Measurements from ENCODE around the gene KCNQ5. TPM values are rescaled to one million over a fixed set of nuclear protein-coding genes. Genes with fewer than 3 reads are reported as not detected.
A peak's percentile ranks its signal among the peaks of the same experiment; 100 is the strongest.

The KCNQ5 gene
- total and polyA plus RNA-seq, 10 of the 15 experiments (the other 5 are each of a cell fraction or from before 2014, with no cell fraction given): 0.60 to 16.2 (median 3.2) TPM

- no peak for TF ChIP-seq ZNF592 (IDR thresholded peaks at IDR 0.05)
- no peak for TF ChIP-seq MYB (IDR thresholded peaks at IDR 0.05; ENCODE audit: borderline replicate concordance, low read depth, low read length)
- TF ChIP-seq RELA (IDR thresholded peaks at IDR 0.05; ENCODE audit: borderline replicate concordance, partially characterized antibody): no peak
- TF ChIP-seq MAX (IDR thresholded peaks at IDR 0.05; ENCODE audit: low read depth, low read length): no peak
- TF ChIP-seq IKZF1 (conservative IDR thresholded peaks at IDR 0.05): peak; percentile 39; the same call in 1 of the 2 replicates
- no peak for TF ChIP-seq PBX3 (IDR thresholded peaks at IDR 0.05; ENCODE audit: insufficient replicate concordance, low read depth, low read length)
- TF ChIP-seq RBBP5 (conservative IDR thresholded peaks at IDR 0.05): no peak
- TF ChIP-seq NFYA (IDR thresholded peaks at IDR 0.05; ENCODE audit: borderline replicate concordance, low read depth, low read length): no peak
- TF ChIP-seq NRF1 (conservative IDR thresholded peaks at IDR 0.05; ENCODE audit: low read depth, low read length): no peak
- TF ChIP-seq TCF7 (IDR thresholded peaks at IDR 0.05; ENCODE audit: borderline replicate concordance): no peak
- TF ChIP-seq MTA3 (IDR thresholded peaks at IDR 0.05; ENCODE audit: borderline replicate concordance, low read length): 0 out of 2 replicates have a peak, but pooled peaks have one; percentile 64
- peak; percentile 58; the same call in 1 of the 3 replicates for TF ChIP-seq POU2F2 (IDR thresholded peaks at IDR 0.05; ENCODE audit: borderline replicate concordance, low read depth, low read length)
- no peak for TF ChIP-seq YY1 (IDR thresholded peaks at IDR 0.05; ENCODE audit: low read depth, low read length)
- no peak; a peak in 1 of 4 replicates for TF ChIP-seq ETV6 (conservative IDR thresholded peaks at IDR 0.05 in 1 of 2, IDR thresholded peaks at IDR 0.05 in 1 of 2; ENCODE audit: borderline replicate concordance in 1 of 2, low read depth in 1 of 2)
- TF ChIP-seq MEF2B (IDR thresholded peaks at IDR 0.05; ENCODE audit: partially characterized antibody, poor library complexity, severe bottlenecking): peak; percentile 53
- TF ChIP-seq NFXL1 (IDR thresholded peaks at IDR 0.05; ENCODE audit: borderline replicate concordance): no peak
- peak; percentile 79 to 91 for TF ChIP-seq BHLHE40 (IDR thresholded peaks at IDR 0.05; ENCODE audit: borderline replicate concordance in 1 of 2, low read depth in 2 of 2, low read length in 1 of 2)
- no peak for TF ChIP-seq NR2C1 (IDR thresholded peaks at IDR 0.05)
- no peak for TF ChIP-seq KLF5 (IDR thresholded peaks at IDR 0.05; ENCODE audit: partially characterized antibody)
- peak; percentile 56; the same call in 1 of the 2 replicates for TF ChIP-seq CREM (IDR thresholded peaks at IDR 0.05; ENCODE audit: low read depth)
- no peak for TF ChIP-seq EZH2 (IDR thresholded peaks at IDR 0.05; ENCODE audit: borderline replicate concordance, control insufficient read depth, low read depth, low read length)
- peak; percentile 95 for TF ChIP-seq IRF4 (IDR thresholded peaks at IDR 0.05; ENCODE audit: low read depth, low read length)
- peak; percentile 78; the same call in 1 of the 2 replicates for TF ChIP-seq FOXM1 (IDR thresholded peaks at IDR 0.05; ENCODE audit: low read depth, low read length)
- no peak for TF ChIP-seq MYC (IDR thresholded peaks at IDR 0.05; ENCODE audit: insufficient read depth, insufficient read length, insufficient replicate concordance, low read length, severe bottlenecking)
These were observed 27.4 kb downstream of the KCNQ5 start (continued) for GRCh38 chr6:72649032-72649984.

Measured in GM12878 (cell line).